Body of pancreas (tissue), 4 donors: Measurements from ENCODE around the gene RAPGEF1.

ENCODE experiments used
- POLR2A ChIP-seq, 3 donors: fragments of 450-650 bp; IDR thresholded peaks; one replicate each; pipeline ENCODE4 v1.6.1; 2016; ENCODE audit warnings: antibody characterized with exemption in 3 of 3, mild to moderate bottlenecking in 2 of 3
- TF ChIP-seq, protein P1 (sequence below), 7 experiments: fragments of 450-650 bp in 4 of 7; fragments of 200-600 bp in 3 of 7; sonication (generic) in 3 of 7; IDR thresholded peaks; one replicate each; pipeline ENCODE4 v1.5.1; 2016 to 2019; ENCODE audit warnings: antibody characterized with exemption in 7 of 7

DNA sequence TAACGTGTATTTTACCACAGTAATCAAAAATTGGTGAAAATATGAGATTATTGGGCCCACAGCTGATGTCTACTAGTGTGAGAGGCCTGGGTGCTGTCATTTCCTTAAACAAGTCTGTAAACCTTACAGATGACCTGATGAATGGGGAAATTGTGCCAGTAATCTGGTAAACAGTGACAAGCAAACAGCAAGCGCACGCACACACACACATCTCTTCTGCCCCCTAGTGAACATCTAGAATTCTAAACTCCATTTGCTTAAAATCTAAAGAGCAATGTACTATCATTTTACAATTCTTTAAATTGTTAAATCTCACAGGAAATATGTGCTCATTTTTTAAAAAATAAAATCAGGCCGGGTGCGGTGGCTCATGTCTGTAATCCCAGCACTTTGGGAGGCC, 7.5 kb upstream of the RAPGEF1 start:
- TF ChIP-seq, protein P1, sequence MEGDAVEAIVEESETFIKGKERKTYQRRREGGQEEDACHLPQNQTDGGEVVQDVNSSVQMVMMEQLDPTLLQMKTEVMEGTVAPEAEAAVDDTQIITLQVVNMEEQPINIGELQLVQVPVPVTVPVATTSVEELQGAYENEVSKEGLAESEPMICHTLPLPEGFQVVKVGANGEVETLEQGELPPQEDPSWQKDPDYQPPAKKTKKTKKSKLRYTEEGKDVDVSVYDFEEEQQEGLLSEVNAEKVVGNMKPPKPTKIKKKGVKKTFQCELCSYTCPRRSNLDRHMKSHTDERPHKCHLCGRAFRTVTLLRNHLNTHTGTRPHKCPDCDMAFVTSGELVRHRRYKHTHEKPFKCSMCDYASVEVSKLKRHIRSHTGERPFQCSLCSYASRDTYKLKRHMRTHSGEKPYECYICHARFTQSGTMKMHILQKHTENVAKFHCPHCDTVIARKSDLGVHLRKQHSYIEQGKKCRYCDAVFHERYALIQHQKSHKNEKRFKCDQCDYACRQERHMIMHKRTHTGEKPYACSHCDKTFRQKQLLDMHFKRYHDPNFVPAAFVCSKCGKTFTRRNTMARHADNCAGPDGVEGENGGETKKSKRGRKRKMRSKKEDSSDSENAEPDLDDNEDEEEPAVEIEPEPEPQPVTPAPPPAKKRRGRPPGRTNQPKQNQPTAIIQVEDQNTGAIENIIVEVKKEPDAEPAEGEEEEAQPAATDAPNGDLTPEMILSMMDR (IDR thresholded peaks at IDR 0.05): peak; percentile 20 to 77 (median 71)
- no peak for TF ChIP-seq POLR2A (IDR thresholded peaks at IDR 0.05)
